PC-3 (cell line): ENCODE data around the gene WDFY1. TPM values are rescaled to one million over a fixed set of nuclear protein-coding genes. Genes with fewer than 3 reads are reported as not detected.

Experiments
- ATAC-seq: fragments of 200-7000 bp; cut with Tn5 transposase; 2 replicates; pipeline ENCODE4 v1.9.1; 2020; ENCODE audit warnings: mild to moderate bottlenecking, moderate library complexity
- BruUV-seq: library from RNA; stranded (reverse); fragments of 400-500 nt; replicated peaks from 2 replicates; lab custom pipeline; 2021; lab: Mats Ljungman, UMichigan
- CTCF ChIA-PET: fragments of 300-600 bp; sonication (Branson Sonifier 250); formaldehyde crosslinking; loops from one replicate; lab custom pipeline; 2022; ENCODE audit warnings: antibody characterized with exemption; lab: Charles Lee
- POLR2A ChIA-PET: fragments of 300-600 bp; sonication (Branson Sonifier 250); formaldehyde crosslinking; loops from one replicate; lab custom pipeline; 2022; ENCODE audit warnings: antibody characterized with exemption; ENCODE audit not compliant: unreplicated experiment; lab: Charles Lee
- DNase-seq: peaks from one replicate; pipeline ENCODE4 v3.0.0-alpha.2; 2015
- H2AFZ ChIP-seq: fragments of 300-600 bp; sonication (generic); 2 replicates; pipeline ENCODE4 v1.6.0; 2016; ENCODE audit warnings: antibody characterized with exemption, low read length
- H3F3A ChIP-seq: fragments of 300-600 bp; sonication (generic); one replicate; pipeline ENCODE4 v1.6.0; 2017; ENCODE audit warnings: antibody characterized with exemption, low read length, control low read depth, mild to moderate bottlenecking; ENCODE audit not compliant: unreplicated experiment
- H3K27ac ChIP-seq: fragments of 300-600 bp; sonication (generic); 2 replicates; pipeline ENCODE4 v1.5.1; 2016; ENCODE audit warnings: mild to moderate bottlenecking, low read length
- H3K27me3 ChIP-seq: fragments of 300-600 bp; sonication (generic); 2 replicates; pipeline ENCODE4 v1.6.1; 2016; ENCODE audit warnings: low read length, mixed read lengths
- H3K36me3 ChIP-seq: fragments of 300-600 bp; sonication (generic); 2 replicates; pipeline ENCODE4 v1.6.1; 2016; ENCODE audit warnings: low read depth, mixed run types, low read length, mixed read lengths
- H3K4me1 ChIP-seq: fragments of 300-600 bp; sonication (generic); 2 replicates; pipeline ENCODE4 v1.5.1; 2016; ENCODE audit warnings: low read length; ENCODE audit not compliant: insufficient read depth
- H3K4me2 ChIP-seq: fragments of 300-600 bp; sonication (generic); 2 replicates; pipeline ENCODE4 v1.6.0; 2016; ENCODE audit warnings: low read length
- H3K4me3 ChIP-seq: fragments of 300-600 bp; sonication (generic); 2 replicates; pipeline ENCODE4 v1.5.1; 2016; ENCODE audit warnings: mild to moderate bottlenecking, low read length, mixed read lengths
- H3K79me2 ChIP-seq: fragments of 300-600 bp; sonication (generic); 2 replicates; pipeline ENCODE4 v1.6.1; 2017; ENCODE audit warnings: low read length, mixed read lengths
- H3K9ac ChIP-seq: fragments of 300-600 bp; sonication (generic); 2 replicates; pipeline ENCODE4 v1.6.0; 2016; ENCODE audit warnings: mild to moderate bottlenecking, low read length
- H3K9me2 ChIP-seq: fragments of 300-600 bp; sonication (generic); replicated peaks from 2 replicates; pipeline ENCODE4 v1.6.1; 2016; ENCODE audit warnings: mixed run types, low read length, mixed read lengths
- H3K9me3 ChIP-seq: fragments of 300-600 bp; sonication (generic); 2 replicates; pipeline ENCODE4 v1.6.1; 2016; ENCODE audit warnings: low read length, mixed read lengths
- H4K20me1 ChIP-seq: fragments of 300-600 bp; sonication (generic); 2 replicates; pipeline ENCODE4 v1.6.1; 2016; ENCODE audit warnings: low read length, mixed read lengths
- CTCF ChIP-seq: fragments of 300-600 bp; sonication (generic); conservative IDR thresholded peaks from 2 replicates; pipeline ENCODE4 v1.5.1; 2017; ENCODE audit warnings: antibody characterized with exemption, low read depth, mild to moderate bottlenecking, low read length
- EZH2 ChIP-seq: fragments of 300-600 bp; sonication (generic); IDR thresholded peaks from one replicate; pipeline ENCODE4 v1.6.1; 2017; ENCODE audit warnings: antibody characterized with exemption, mild to moderate bottlenecking, low read length; ENCODE audit not compliant: unreplicated experiment
- EZH2phosphoT487 ChIP-seq: fragments of 300-600 bp; sonication (generic); IDR thresholded peaks from 2 replicates; pipeline ENCODE4 v1.6.1; 2018; ENCODE audit warnings: mild to moderate bottlenecking, antibody characterized with exemption, low read length, borderline replicate concordance
- intact Hi-C: fragments of 100-400 bp; cut with micrococcal nuclease; formaldehyde crosslinking; loops from 2 replicates; pipeline ENCODE4 v1.9.0; 2023
- total RNA-seq: library from RNA; depleted of rRNA; stranded (reverse); fragments of >200 nt; gene quantifications from 2 replicates; pipeline ENCODE4 v1.2.3, GENCODE V29; 2014

Gene WDFY1
- total RNA-seq, 1 experiment from 2014 or later: 47.7 TPM

- no peak overlapping the region for H3K4me3 ChIP-seq
- no peaks in the 10 kb centered on the region for H3K9me3 ChIP-seq
- no peak for DNase-seq
- ATAC-seq: no peak
- H3K79me2 ChIP-seq: peaks cover 90% of the 10 kb centered on the region
- no peaks in the 10 kb centered on the region for H3K27me3 ChIP-seq
- H3F3A ChIP-seq: no peaks in the 10 kb centered on the region
- intact Hi-C loops: no loop called here
- TF ChIP-seq EZH2phosphoT487: no peak
- TF ChIP-seq CTCF: no peak
- TF ChIP-seq EZH2: no peak
- no peak overlapping the region for H3K4me2 ChIP-seq
- H2AFZ ChIP-seq: no peak overlapping the region
- H3K9me2 ChIP-seq: no peaks in the 10 kb centered on the region
- ChIA-PET POLR2A (no interaction called here), CTCF (no interaction called here)
- BruUV-seq: no TSS peak
- no peak overlapping the region for H3K27ac ChIP-seq
- H3K36me3 ChIP-seq: no peaks in the 10 kb centered on the region
- H3K9ac ChIP-seq: no peak overlapping the region
- H3K4me1 ChIP-seq: peaks cover 10% of the 10 kb centered on the region; the same call in 1 of the 2 replicates
- 0 out of 2 replicates have a peak, but pooled peaks cover 7% of the 10 kb centered on the region for H4K20me1 ChIP-seq
These were observed 12.0 kb downstream of the WDFY1 start for GRCh38 chr2:223932816-223933800.

GRCh38 chr2:223930103-223930976 is 14.8 kb downstream of the WDFY1 start:
- no TSS peak for BruUV-seq

More at GRCh38 chr2:223930103-223930976, 14.8 kb downstream of the WDFY1 start:
- H3K27me3 ChIP-seq: no peaks in the 10 kb centered on the region
- intact Hi-C loops: no loop called here
- H3K36me3 ChIP-seq: peaks cover 5% of the 10 kb centered on the region
- no peaks in the 10 kb centered on the region for H3K9me2 ChIP-seq
- no peaks in the 10 kb centered on the region for H4K20me1 ChIP-seq
- peaks cover 82% of the 10 kb centered on the region for H3K79me2 ChIP-seq
- no peak overlapping the region for H3K27ac ChIP-seq
- H3K4me2 ChIP-seq: no peak overlapping the region
- no peaks in the 10 kb centered on the region for H3K9me3 ChIP-seq
- H3K4me3 ChIP-seq: no peak overlapping the region
- H3K9ac ChIP-seq: no peak overlapping the region
- no peak overlapping the region for H2AFZ ChIP-seq
- POLR2A ChIA-PET: no interaction called here
- no peak for ATAC-seq
- H3K4me1 ChIP-seq: peaks cover 8% of the 10 kb centered on the region; the same call in 1 of the 2 replicates
- no peaks in the 10 kb centered on the region for H3F3A ChIP-seq
- CTCF ChIA-PET: no interaction called here
- no peak for DNase-seq
- TF ChIP-seq EZH2 (no peak), EZH2phosphoT487 (no peak), CTCF (no peak)
